ENCODE data around the gene RIMBP2. TPM values are rescaled to one million over a fixed set of nuclear protein-coding genes. Genes with fewer than 3 reads are reported as not detected.

The RIMBP2 gene
- total RNA-seq, 1 donor from 2014 or later = 0.25 TPM

DNA sequence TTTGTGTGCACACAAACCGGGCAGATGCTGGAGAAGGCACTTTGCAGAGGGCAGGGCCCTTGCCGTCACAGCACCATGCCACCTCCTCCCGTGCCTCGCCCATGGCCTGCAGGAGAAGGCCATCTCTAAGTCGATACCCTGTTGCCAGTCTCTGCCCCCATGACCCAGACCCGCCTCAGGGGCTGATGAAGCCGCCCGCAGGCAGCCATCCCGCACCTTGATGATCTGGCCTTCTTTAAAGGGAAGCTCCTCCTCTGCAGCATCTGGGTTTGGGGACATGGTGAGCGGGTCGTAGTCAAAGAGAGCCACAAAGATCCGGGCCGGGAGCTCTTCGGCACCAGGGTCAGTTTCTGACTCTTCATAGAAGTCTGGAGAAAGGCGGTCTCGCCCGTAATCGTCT is 302.2 kb downstream of the RIMBP2 start:
- intact Hi-C loops (cut with DNase I) = no loop called here
- H3K9me3 ChIP-seq = no peaks in the 10 kb centered on the region

DNA sequence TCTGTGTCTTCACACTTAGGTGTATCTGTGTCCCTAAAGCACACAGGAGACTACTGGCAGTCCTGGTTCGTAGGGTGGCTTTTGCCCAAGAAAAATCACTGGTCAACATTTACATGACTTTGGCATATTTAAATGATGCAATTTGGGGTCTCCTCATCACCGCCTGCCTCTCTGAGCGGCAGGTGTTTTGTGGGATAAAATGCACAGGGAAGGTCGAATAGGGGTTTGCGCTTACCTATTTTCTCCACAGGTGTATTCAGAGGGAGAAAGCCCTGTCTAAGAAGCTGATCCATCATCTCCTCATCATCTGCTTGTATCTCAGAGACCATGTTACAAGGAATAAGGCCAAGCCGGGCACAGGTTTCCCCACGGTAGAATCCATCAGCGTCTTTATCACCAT is 303.7 kb downstream of the RIMBP2 start:
- no peaks in the 10 kb centered on the region for H3K4me1 ChIP-seq
- no peaks in the 10 kb centered on the region for H3K27me3 ChIP-seq
- H3K36me3 ChIP-seq = no peaks in the 10 kb centered on the region
- TF ChIP-seq POLR2AphosphoS5 (IDR thresholded peaks at IDR 0.05; ENCODE audit: insufficient read depth in 1 of 2, low read depth in 1 of 2) (no peak), POLR2A (IDR thresholded peaks at IDR 0.05) (no peak)
- TF ChIP-seq, protein P1, sequence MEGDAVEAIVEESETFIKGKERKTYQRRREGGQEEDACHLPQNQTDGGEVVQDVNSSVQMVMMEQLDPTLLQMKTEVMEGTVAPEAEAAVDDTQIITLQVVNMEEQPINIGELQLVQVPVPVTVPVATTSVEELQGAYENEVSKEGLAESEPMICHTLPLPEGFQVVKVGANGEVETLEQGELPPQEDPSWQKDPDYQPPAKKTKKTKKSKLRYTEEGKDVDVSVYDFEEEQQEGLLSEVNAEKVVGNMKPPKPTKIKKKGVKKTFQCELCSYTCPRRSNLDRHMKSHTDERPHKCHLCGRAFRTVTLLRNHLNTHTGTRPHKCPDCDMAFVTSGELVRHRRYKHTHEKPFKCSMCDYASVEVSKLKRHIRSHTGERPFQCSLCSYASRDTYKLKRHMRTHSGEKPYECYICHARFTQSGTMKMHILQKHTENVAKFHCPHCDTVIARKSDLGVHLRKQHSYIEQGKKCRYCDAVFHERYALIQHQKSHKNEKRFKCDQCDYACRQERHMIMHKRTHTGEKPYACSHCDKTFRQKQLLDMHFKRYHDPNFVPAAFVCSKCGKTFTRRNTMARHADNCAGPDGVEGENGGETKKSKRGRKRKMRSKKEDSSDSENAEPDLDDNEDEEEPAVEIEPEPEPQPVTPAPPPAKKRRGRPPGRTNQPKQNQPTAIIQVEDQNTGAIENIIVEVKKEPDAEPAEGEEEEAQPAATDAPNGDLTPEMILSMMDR (IDR thresholded peaks at IDR 0.05) = no peak
- intact Hi-C loops (cut with DNase I) = no loop called here
- no peaks in the 10 kb centered on the region for H3K9me3 ChIP-seq
- H3K27ac ChIP-seq = no peak overlapping the region
- DNase-seq (ENCODE audit: extremely low spot score in 2 of 2) = no peak
- H3K4me3 ChIP-seq = no peak overlapping the region

More for the DNA sequence above, 302.2 kb downstream of the RIMBP2 start:
- Histone ChIP-seq H3K4me3 (no peak overlapping the region), H3K27me3 (no peaks in the 10 kb centered on the region), H3K27ac (no peak overlapping the region), H3K4me1 (no peaks in the 10 kb centered on the region), H3K36me3 (no peaks in the 10 kb centered on the region)
- TF ChIP-seq, protein P1 (IDR thresholded peaks at IDR 0.05) = no peak
- TF ChIP-seq POLR2AphosphoS5 (IDR thresholded peaks at IDR 0.05; ENCODE audit: insufficient read depth in 1 of 2, low read depth in 1 of 2) = no peak
- TF ChIP-seq POLR2A (IDR thresholded peaks at IDR 0.05) = no peak
- no peak for DNase-seq (ENCODE audit: extremely low spot score in 2 of 2)

DNA sequence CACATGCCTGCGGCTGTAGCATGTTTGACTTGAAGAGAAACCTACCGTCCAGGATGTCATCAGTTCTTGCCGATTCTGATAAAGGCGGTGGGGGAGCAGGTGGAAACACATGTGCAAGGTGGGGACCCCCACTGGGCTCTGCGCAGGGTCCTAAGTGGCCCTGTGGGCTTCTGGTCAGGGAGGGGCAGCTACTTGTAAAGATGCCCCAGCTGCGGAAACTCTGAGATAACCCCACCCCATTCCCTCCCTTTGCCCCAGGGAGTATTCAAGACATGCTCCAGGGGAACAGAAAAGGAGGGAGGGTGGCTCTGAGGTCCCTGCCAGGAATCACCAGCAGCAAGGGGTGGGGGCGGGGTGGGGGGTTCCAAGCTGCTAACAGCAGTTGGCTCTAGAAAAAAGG is 310.8 kb downstream of the RIMBP2 start:
- Histone ChIP-seq H3K4me3 (no peak overlapping the region), H3K36me3 (no peaks in the 10 kb centered on the region), H3K9me3 (no peaks in the 10 kb centered on the region), H3K27ac (no peak overlapping the region), H3K27me3 (no peaks in the 10 kb centered on the region), H3K4me1 (no peaks in the 10 kb centered on the region)
- DNase-seq (ENCODE audit: extremely low spot score in 2 of 2) = no peak
- TF ChIP-seq POLR2AphosphoS5 (IDR thresholded peaks at IDR 0.05; ENCODE audit: insufficient read depth in 1 of 2, low read depth in 1 of 2) = no peak
- TF ChIP-seq, protein P1 (IDR thresholded peaks at IDR 0.05) = no peak
- no peak for TF ChIP-seq POLR2A (IDR thresholded peaks at IDR 0.05)
- intact Hi-C loops (cut with DNase I) = no loop called here

DNA sequence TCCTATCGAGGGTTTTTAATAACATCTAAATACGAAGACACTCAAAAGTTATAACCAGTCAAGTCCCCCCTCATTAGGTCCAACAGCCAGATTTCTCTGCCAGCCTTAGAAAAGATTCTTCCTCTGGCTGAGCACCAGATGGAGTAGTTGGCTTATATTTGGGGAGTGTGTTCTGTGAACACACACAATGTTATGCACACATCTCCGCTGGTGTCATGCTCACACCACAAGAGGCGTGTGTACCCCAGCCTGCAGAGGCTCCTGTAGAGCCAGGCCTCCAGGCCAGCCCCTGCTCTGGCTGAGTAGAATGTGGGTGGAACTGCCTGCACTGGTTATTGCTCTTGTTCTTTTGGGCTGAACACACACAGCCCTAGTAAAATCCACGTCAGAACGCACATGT is 314.4 kb downstream of the RIMBP2 start:
- TF ChIP-seq, protein P1 (IDR thresholded peaks at IDR 0.05) = no peak
- TF ChIP-seq POLR2A (IDR thresholded peaks at IDR 0.05) = no peak
- TF ChIP-seq POLR2AphosphoS5 (IDR thresholded peaks at IDR 0.05; ENCODE audit: insufficient read depth in 1 of 2, low read depth in 1 of 2) = no peak
- no peak for DNase-seq (ENCODE audit: extremely low spot score in 2 of 2)
- Histone ChIP-seq H3K36me3 (no peaks in the 10 kb centered on the region), H3K4me3 (no peak overlapping the region), H3K9me3 (no peaks in the 10 kb centered on the region), H3K27me3 (no peaks in the 10 kb centered on the region), H3K27ac (no peak overlapping the region), H3K4me1 (no peaks in the 10 kb centered on the region)
- intact Hi-C loops (cut with DNase I) = no loop called here

DNA sequence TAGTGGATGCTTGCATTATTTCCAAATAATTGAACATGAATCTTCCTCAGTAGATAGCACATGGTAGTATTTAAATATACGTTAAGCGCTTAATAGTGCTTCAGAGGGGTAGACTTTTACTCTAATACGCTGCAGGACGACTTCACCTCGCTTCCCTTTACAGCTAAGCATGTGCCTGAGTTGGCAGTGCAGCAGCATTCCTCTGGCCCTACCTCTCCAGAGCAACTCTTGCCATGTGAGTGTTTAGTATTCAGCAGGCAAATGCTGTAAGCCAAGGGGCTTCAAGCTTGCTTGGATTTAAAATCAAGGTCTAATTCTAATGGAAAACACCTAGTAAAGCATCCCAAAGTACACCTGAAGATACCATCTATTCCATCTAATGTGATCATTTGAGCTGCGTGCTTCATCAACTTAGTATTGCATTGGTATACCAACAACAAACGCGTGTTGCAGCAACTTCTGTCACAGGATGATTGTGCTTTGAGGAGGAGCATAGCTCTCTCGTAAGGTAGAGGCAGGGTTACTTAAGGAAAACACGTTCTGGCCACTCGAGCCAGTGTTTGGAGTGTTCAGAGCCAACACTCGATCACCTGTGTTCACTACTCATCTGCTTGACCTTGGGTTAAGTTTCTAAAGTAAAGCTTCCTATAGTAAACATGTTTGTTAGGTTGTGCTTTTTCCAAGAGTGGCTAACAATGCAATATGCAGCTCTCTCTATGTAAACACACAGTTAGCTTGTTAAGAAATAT is 317.8 kb downstream of the RIMBP2 start:
- no peak for DNase-seq (ENCODE audit: extremely low spot score in 2 of 2)
- Histone ChIP-seq H3K9me3 (no peaks in the 10 kb centered on the region), H3K4me3 (no peak overlapping the region), H3K27ac (no peak overlapping the region), H3K36me3 (no peaks in the 10 kb centered on the region), H3K27me3 (no peaks in the 10 kb centered on the region), H3K4me1 (no peaks in the 10 kb centered on the region)
- TF ChIP-seq POLR2A (IDR thresholded peaks at IDR 0.05) (no peak), POLR2AphosphoS5 (IDR thresholded peaks at IDR 0.05; ENCODE audit: insufficient read depth in 1 of 2, low read depth in 1 of 2) (no peak)
- TF ChIP-seq, protein P1 (IDR thresholded peaks at IDR 0.05) = no peak
- intact Hi-C loops (cut with DNase I) = no loop called here

Data from vagina (tissue), 2 donors.